GOT3 (cell line): Measurements from ENCODE around the gene DDX10.

Experiments
- DNase-seq: peaks from one replicate; lab custom pipeline; 2025; ENCODE audit warnings: mixed read lengths; lab: John Stamatoyannopoulos, UW

DDX10 gene

GRCh38 chr11:108939135-108939534 is 274.3 kb downstream of the DDX10 start:
- no peak for DNase-seq

GRCh38 chr11:108943853-108944252 is 279.0 kb downstream of the DDX10 start:
- DNase-seq: no peak

- no peak for DNase-seq
Measured at GRCh38 chr11:108944471-108945178, 279.8 kb downstream of the DDX10 start.

DNA sequence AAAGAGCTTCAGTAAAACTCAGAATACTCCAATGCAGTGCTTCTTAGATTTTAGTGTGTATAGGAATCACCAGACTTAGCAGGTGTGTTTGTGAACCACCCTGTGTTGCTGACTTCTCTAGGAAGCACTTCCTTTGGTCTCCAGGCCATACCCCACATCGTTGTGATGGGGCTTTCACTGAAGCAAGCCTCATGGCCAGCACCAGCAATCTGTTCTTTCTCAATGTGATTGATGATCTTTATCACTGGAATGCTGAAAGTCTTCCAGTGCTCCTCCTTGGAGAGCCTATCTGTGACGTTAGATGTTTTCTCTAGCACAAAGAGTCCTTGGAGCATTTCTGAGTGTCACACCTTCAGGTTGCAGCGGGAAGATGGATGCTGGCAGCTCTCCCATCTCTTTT is 280.5 kb downstream of the DDX10 start:
- no peak for DNase-seq

- no peak for DNase-seq
Measured at GRCh38 chr11:108947654-108948570, 283.0 kb downstream of the DDX10 start.

- DNase-seq: no peak
Measured at GRCh38 chr11:108958368-108959104, 293.7 kb downstream of the DDX10 start.

DNA sequence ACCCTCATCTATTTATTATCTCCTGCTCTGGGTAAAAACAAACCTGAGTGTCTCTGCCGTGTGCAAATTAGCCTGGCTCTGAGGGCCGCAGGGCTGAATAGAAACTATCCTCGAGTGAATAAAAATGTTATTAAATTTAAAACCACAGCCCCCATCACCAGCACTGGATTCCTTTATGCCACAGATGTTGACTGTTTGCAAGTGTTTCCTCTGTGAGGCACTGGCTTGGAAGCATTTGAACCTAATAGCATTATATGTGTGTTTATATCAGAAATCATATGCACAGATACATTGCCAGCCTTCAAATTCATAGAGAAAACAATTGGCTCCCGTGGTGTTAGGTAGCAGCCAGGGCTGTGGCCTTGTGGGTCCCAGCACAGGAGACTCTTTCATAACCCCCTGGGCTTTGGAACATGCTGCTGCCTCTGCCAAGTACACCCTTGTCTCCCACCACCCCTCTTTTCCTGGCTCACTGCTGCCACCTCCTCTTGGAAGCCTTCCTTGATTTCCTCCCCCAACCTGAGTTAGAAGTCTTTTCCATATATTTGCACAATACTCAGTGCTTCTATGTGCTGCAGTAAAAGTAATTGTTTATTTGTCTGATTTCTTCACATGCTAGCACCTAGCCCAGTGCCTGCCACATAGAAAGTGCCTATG is 294.4 kb downstream of the DDX10 start:
- no peak for DNase-seq

- DNase-seq: no peak
Measured at GRCh38 chr11:108959874-108960273, 295.0 kb downstream of the DDX10 start.

- no peak for DNase-seq
Measured at GRCh38 chr11:108960501-108960900, 295.6 kb downstream of the DDX10 start.

- no peak for DNase-seq
Measured at GRCh38 chr11:108961095-108961494, 296.2 kb downstream of the DDX10 start.

DNA sequence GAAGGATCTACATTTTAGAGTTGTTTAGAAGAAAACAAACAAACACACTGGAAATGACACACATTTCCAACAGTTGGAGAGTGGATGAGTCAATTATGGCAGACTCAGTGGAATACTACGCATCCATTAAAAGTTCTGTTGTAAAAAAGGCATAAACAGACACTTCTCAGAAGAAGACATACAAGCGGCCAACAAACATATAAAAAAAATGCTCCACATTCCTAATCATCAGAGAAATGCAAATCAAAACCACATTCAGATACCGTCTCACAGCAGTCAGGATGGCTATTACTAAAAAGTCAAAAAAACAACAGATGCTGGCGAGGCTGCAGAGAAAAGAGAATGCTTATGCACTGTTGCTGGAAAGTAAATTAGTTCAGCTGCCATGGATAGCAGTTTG is 298.2 kb downstream of the DDX10 start:
- no peak for DNase-seq

- DNase-seq: no peak
Measured at GRCh38 chr11:108965306-108966001, 300.6 kb downstream of the DDX10 start.

DNA sequence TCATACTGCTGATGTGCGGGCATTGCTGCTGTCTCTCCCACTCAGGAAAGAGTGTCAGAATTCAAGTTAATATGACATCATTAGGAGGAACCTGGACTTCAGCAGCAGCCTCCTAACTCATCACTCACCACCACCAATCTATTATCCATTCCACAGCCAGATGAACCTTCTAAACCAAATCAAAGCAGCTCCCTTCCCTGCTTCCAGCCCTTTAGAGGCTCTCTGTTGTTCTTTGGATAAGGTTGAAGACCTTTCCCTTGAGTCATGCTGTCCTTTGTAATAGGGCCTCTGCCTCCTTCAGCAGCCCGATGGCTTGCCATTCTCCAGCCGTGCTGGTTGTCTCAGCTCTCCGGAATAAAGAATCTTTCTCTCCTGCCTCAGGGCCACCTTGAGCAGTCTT is 301.3 kb downstream of the DDX10 start:
- DNase-seq: no peak

- no peak for DNase-seq
Measured at GRCh38 chr11:108966978-108967377, 302.1 kb downstream of the DDX10 start.

DNA sequence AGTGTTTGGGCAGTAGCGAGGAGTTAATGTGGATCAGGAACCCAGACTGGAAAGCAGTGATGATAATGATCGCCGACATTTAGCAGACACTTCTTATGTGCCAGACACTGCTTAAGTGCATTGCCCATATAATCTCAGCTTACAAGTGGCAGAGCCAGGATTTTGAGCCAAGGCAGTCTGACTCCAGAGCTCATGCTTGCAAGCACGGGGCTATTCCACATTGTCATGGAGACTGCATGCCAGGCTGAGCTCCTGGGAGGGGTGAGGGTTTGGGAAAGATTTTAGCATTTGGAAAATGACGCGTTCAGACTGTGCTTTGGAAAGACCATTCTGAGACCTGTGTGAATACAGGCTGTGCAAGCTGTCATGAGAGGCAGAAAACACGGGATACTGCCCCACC is 302.7 kb downstream of the DDX10 start:
- no peak for DNase-seq

DNA sequence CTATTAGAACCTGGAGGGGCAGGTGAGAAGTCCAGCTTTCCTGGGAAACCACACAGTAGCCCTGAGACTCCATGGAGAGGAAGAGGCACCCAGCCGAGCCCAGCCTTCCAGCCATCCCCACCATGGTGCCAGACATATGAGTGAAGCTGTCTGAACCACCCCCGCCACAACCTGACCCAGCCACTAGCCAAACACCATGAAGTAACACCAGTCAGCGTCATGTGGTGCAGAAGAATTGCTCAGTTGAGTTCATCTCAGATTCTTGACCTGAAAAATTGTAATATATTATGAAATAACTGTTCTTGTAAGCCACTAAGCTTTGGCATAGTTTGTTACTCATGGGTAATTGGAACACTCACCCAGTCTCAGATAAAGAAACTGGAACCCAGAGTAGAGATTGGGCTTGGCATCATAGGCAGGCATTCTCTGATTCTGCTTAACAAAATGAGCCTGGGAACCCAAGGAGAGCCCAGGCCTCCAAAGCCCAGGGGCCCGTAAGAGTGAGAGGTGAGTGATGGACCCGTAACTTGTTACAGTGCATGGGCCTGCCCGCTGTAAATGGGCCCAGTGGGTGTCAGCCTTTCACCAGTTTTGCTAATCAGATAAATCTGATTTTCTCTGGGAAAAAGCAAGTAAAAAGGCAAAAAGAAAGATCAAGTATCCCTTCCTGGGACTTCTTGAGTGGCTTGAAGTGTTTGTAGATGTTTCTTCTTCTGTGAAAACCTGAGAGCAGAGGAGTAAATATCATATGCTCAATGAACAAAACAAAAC is 305.5 kb downstream of the DDX10 start:
- DNase-seq: no peak

GRCh38 chr11:108973402-108974162 is 308.7 kb downstream of the DDX10 start:
- DNase-seq: no peak

DNA sequence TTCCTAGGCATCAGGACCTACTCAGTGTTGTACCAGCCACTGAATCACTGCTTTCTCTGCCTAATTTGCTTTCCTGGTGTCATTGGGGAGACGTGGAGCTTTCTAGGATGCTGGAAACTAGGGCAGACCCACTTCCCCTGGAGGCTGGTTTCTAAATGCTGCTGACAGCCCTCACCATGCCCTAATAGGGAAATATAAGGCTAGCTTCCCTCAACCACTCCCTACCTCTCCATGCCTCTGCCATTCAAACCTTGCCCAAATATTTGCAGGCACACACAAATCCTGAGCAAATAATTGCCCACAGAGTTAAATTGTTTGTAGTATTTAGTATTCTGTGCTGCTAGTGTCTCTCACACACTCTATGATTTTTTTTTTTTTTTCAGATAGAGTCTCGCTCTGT is 310.2 kb downstream of the DDX10 start:
- no peak for DNase-seq

- no peak for DNase-seq
Measured at GRCh38 chr11:108975641-108976071, 310.8 kb downstream of the DDX10 start.
